ENCODE data around the gene USP33. TPM values are rescaled to one million over a fixed set of nuclear protein-coding genes. Genes with fewer than 3 reads are reported as not detected.
A peak's percentile ranks its signal among the peaks of the same experiment; 100 is the strongest.

The USP33 gene
- total RNA-seq, 1 donor from 2014 or later = 65.3 TPM

- Histone ChIP-seq H3K4me3 (no peak overlapping the region), H3K27me3 (no peaks in the 10 kb centered on the region), H3K27ac (no peak overlapping the region), H3K9me3 (no peaks in the 10 kb centered on the region), H3K36me3 (no peaks in the 10 kb centered on the region), H3K4me1 (peaks cover 10% of the 10 kb centered on the region)
- intact Hi-C loops (cut with DNase I) = no loop called here
- no peak for DNase-seq (ENCODE audit: extremely low spot score in 2 of 2)
- no peak for TF ChIP-seq POLR2AphosphoS5 (IDR thresholded peaks at IDR 0.05; ENCODE audit: insufficient read depth in 1 of 2, low read depth in 1 of 2)
- no peak for TF ChIP-seq CTCF (IDR thresholded peaks at IDR 0.05)
- TF ChIP-seq POLR2A (IDR thresholded peaks at IDR 0.05) = no peak
Measured at GRCh38 chr1:77688939-77689338, 70.7 kb downstream of the USP33 start.

- no peak for DNase-seq (ENCODE audit: extremely low spot score in 2 of 2)
- Histone ChIP-seq H3K4me1 (peaks cover 14% of the 10 kb centered on the region), H3K4me3 (peak overlapping the region in 1 of 2 donors; percentile 9), H3K27ac (no peak overlapping the region), H3K36me3 (no peaks in the 10 kb centered on the region), H3K27me3 (no peaks in the 10 kb centered on the region), H3K9me3 (no peaks in the 10 kb centered on the region)
- TF ChIP-seq CTCF (IDR thresholded peaks at IDR 0.05) = no peak
- TF ChIP-seq POLR2A (IDR thresholded peaks at IDR 0.05) = no peak
- no peak for TF ChIP-seq POLR2AphosphoS5 (IDR thresholded peaks at IDR 0.05; ENCODE audit: insufficient read depth in 1 of 2, low read depth in 1 of 2)
- intact Hi-C loops (cut with DNase I) = no loop called here
Measured at GRCh38 chr1:77687519-77687906, 72.1 kb downstream of the USP33 start.

GRCh38 chr1:77686796-77687518 is 72.7 kb downstream of the USP33 start:
- Histone ChIP-seq H3K36me3 (no peaks in the 10 kb centered on the region), H3K27ac (no peak overlapping the region), H3K4me1 (peaks cover 14% of the 10 kb centered on the region), H3K4me3 (no peak overlapping the region), H3K9me3 (no peaks in the 10 kb centered on the region), H3K27me3 (no peaks in the 10 kb centered on the region)
- TF ChIP-seq POLR2A (IDR thresholded peaks at IDR 0.05) = no peak
- TF ChIP-seq CTCF (IDR thresholded peaks at IDR 0.05) = no peak
- no peak for TF ChIP-seq POLR2AphosphoS5 (IDR thresholded peaks at IDR 0.05; ENCODE audit: insufficient read depth in 1 of 2, low read depth in 1 of 2)
- DNase-seq (ENCODE audit: extremely low spot score in 2 of 2) = no peak
- intact Hi-C loops (cut with DNase I) = no loop called here

- intact Hi-C loops (cut with DNase I) = loop anchor here (5.0 kb wide), 1 partner anchor 74 kb away; the partner anchor contains the start of gene USP33
Measured at GRCh38 chr1:77683160-77684148, 76.2 kb downstream of the USP33 start.

More at GRCh38 chr1:77683160-77684148, 76.2 kb downstream of the USP33 start:
- peak overlapping the region; percentile 76 to 93 for H3K4me3 ChIP-seq
- no peaks in the 10 kb centered on the region for H3K9me3 ChIP-seq
- H3K4me1 ChIP-seq = peaks cover 48% of the 10 kb centered on the region
- DNase-seq (ENCODE audit: extremely low spot score in 2 of 2) = peak in 1 of 2 donors; percentile 95
- H3K27me3 ChIP-seq = no peaks in the 10 kb centered on the region
- no peak for TF ChIP-seq POLR2A (IDR thresholded peaks at IDR 0.05)
- peak; percentile 76 to 93 (median 82) for TF ChIP-seq CTCF (IDR thresholded peaks at IDR 0.05)
- peak in 1 of 2 donors; percentile 25 for TF ChIP-seq POLR2AphosphoS5 (IDR thresholded peaks at IDR 0.05; ENCODE audit: insufficient read depth in 1 of 2, low read depth in 1 of 2)
- no peaks in the 10 kb centered on the region for H3K36me3 ChIP-seq
- H3K27ac ChIP-seq = peak overlapping the region; percentile 95
